Sigmoid colon (tissue), 7 donors: Measurements from ENCODE around the gene ENKUR. TPM values are rescaled to one million over a fixed set of nuclear protein-coding genes. Genes with fewer than 3 reads are reported as not detected.

Experiments used
- DNase-seq: peaks from one replicate; pipeline ENCODE4 v3.0.0-alpha.2; 2019
- H3K27ac ChIP-seq, 4 donors: fragments of 200-600 bp; sonication (generic); one replicate each; pipeline ENCODE4 v1.5.1; 2016 to 2019; ENCODE audit warnings: mild to moderate bottlenecking in 1 of 4
- H3K27me3 ChIP-seq, 3 donors: fragments of 200-600 bp; sonication (generic); one replicate each; pipeline ENCODE4 v1.5.1; 2019; ENCODE audit warnings: mild to moderate bottlenecking in 1 of 3
- H3K36me3 ChIP-seq, 4 donors: fragments of 200-600 bp; sonication (generic); one replicate each; pipeline ENCODE4 v1.5.1; 2016 to 2019
- H3K4me1 ChIP-seq, 4 donors: fragments of 200-600 bp; sonication (generic); one replicate each; pipeline ENCODE4 v1.5.1; 2017 to 2019
- H3K4me3 ChIP-seq, 4 donors: fragments of 200-600 bp; sonication (generic); one replicate each; pipeline ENCODE4 v1.5.1; 2017 to 2019; ENCODE audit warnings: mild to moderate bottlenecking in 2 of 4, moderate library complexity in 1 of 4
- H3K9me3 ChIP-seq, 4 donors: fragments of 200-600 bp in 3 of 4; sonication (generic) in 3 of 4; one replicate each; pipeline versions ENCODE4 v1.5.1 to v1.6.1; 2013 to 2019
- EP300 ChIP-seq, 4 donors: sonication (generic); formaldehyde crosslinking; IDR thresholded peaks; one replicate each; pipeline ENCODE4 v1.6.1; 2017; ENCODE audit warnings: antibody characterized with exemption in 4 of 4
- POLR2A ChIP-seq, 2 donors: fragments of 450-650 bp; IDR thresholded peaks; one replicate each; pipeline ENCODE4 v1.6.1; 2016; ENCODE audit warnings: antibody characterized with exemption in 2 of 2, mild to moderate bottlenecking in 2 of 2, moderate library complexity in 2 of 2
- POLR2AphosphoS5 ChIP-seq, 4 donors: sonication (generic); formaldehyde crosslinking; IDR thresholded peaks; one replicate each; pipeline ENCODE4 v1.6.1; 2017; ENCODE audit warnings: antibody characterized with exemption in 4 of 4
- WGBS, 2 donors: extraction: QIAGEN DNeasy Blood & Tissue Kit; methylation state at CpG; one replicate each; pipeline ENCODE4 v1.1.7; 2013; 5-methylcytosine and 5-hydroxymethylcytosine counted together
- intact Hi-C: fragments of 100-400 bp; cut with DNase I; formaldehyde crosslinking; loops from one replicate; pipeline ENCODE4 v1.15.1; 2023
- polyA plus RNA-seq, 3 donors: library from polyadenylated mRNA; stranded (reverse); fragments of 200-250 nt; gene quantifications; one replicate each; pipeline ENCODE4 v1.2.3, GENCODE V29; 2013
- total RNA-seq, 4 donors: library from RNA; depleted of rRNA; stranded (reverse); fragments of >200 nt; gene quantifications; one replicate each; pipeline ENCODE4 v1.1.0, GENCODE V29; 2016
- TF ChIP-seq, protein P1 (sequence below), 4 experiments: fragments of 450-650 bp in 3 of 4; fragments of 200-600 bp in 1 of 4; IDR thresholded peaks; one replicate each; pipeline ENCODE4 v1.5.1; 2016 to 2019; ENCODE audit warnings: antibody characterized with exemption in 4 of 4, mild to moderate bottlenecking in 3 of 4, moderate library complexity in 2 of 4
- donor health status: healthy with polysubstance abuse.
- donor health status: Bipolar disorder and iron deficiency.
- donor health status: healthy.

The ENKUR gene
- total and polyA plus RNA-seq, 7 donors, result under 0.01 to 0.60 TPM; not detected in 5

- no peaks in the 10 kb centered on the region for H3K36me3 ChIP-seq
- peaks cover 0 to 9% (median 0%) of the 10 kb centered on the region in 4 donors for H3K4me1 ChIP-seq
- TF ChIP-seq, protein P1, sequence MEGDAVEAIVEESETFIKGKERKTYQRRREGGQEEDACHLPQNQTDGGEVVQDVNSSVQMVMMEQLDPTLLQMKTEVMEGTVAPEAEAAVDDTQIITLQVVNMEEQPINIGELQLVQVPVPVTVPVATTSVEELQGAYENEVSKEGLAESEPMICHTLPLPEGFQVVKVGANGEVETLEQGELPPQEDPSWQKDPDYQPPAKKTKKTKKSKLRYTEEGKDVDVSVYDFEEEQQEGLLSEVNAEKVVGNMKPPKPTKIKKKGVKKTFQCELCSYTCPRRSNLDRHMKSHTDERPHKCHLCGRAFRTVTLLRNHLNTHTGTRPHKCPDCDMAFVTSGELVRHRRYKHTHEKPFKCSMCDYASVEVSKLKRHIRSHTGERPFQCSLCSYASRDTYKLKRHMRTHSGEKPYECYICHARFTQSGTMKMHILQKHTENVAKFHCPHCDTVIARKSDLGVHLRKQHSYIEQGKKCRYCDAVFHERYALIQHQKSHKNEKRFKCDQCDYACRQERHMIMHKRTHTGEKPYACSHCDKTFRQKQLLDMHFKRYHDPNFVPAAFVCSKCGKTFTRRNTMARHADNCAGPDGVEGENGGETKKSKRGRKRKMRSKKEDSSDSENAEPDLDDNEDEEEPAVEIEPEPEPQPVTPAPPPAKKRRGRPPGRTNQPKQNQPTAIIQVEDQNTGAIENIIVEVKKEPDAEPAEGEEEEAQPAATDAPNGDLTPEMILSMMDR (IDR thresholded peaks at IDR 0.05), result no peak
- TF ChIP-seq EP300 (IDR thresholded peaks at IDR 0.05) (no peak), POLR2A (IDR thresholded peaks at IDR 0.05) (no peak), POLR2AphosphoS5 (IDR thresholded peaks at IDR 0.05) (no peak)
- no peak for DNase-seq
- intact Hi-C loops, result no loop called here
- H3K4me3 ChIP-seq, result no peak overlapping the region
- WGBS, 2 donors, result 62 to 66% methylated on average over 2 of the region's 2 CpGs
- H3K9me3 ChIP-seq, result no peaks in the 10 kb centered on the region
- no peak overlapping the region for H3K27ac ChIP-seq
- no peaks in the 10 kb centered on the region for H3K27me3 ChIP-seq
Observed at GRCh38 chr10:25047088-25047487, 31.1 kb upstream of the ENKUR start.

GRCh38 chr10:25046641-25047040 lies 30.7 kb upstream of the ENKUR start:
- WGBS, 2 donors, result 86 to 88% methylated on average over 1 of the region's 1 CpG
- peaks cover 0 to 9% (median 0%) of the 10 kb centered on the region in 4 donors for H3K4me1 ChIP-seq
- TF ChIP-seq POLR2AphosphoS5 (IDR thresholded peaks at IDR 0.05) (no peak), POLR2A (IDR thresholded peaks at IDR 0.05) (no peak), EP300 (IDR thresholded peaks at IDR 0.05) (no peak)
- TF ChIP-seq, protein P1 (IDR thresholded peaks at IDR 0.05), result no peak
- no peaks in the 10 kb centered on the region for H3K36me3 ChIP-seq
- H3K27me3 ChIP-seq, result no peaks in the 10 kb centered on the region
- H3K4me3 ChIP-seq, result no peak overlapping the region
- no peaks in the 10 kb centered on the region for H3K9me3 ChIP-seq
- no peak overlapping the region for H3K27ac ChIP-seq
- intact Hi-C loops, result no loop called here
- DNase-seq, result no peak

GRCh38 chr10:25039531-25039930 lies 23.6 kb upstream of the ENKUR start:
- H3K36me3 ChIP-seq, result no peaks in the 10 kb centered on the region
- no peaks in the 10 kb centered on the region for H3K9me3 ChIP-seq
- TF ChIP-seq, protein P1 (IDR thresholded peaks at IDR 0.05), result no peak
- no peaks in the 10 kb centered on the region for H3K4me1 ChIP-seq
- no peaks in the 10 kb centered on the region for H3K27me3 ChIP-seq
- DNase-seq, result no peak
- H3K27ac ChIP-seq, result no peak overlapping the region
- no peak overlapping the region for H3K4me3 ChIP-seq
- intact Hi-C loops, result no loop called here

GRCh38 chr10:25038325-25038724 lies 22.4 kb upstream of the ENKUR start:
- Histone ChIP-seq H3K4me3 (no peak overlapping the region), H3K4me1 (no peaks in the 10 kb centered on the region), H3K36me3 (no peaks in the 10 kb centered on the region), H3K27me3 (no peaks in the 10 kb centered on the region), H3K27ac (no peak overlapping the region), H3K9me3 (no peaks in the 10 kb centered on the region)
- WGBS, 2 donors, result 7 to 50% methylated on average over 2 of the region's 2 CpGs
- intact Hi-C loops, result no loop called here
- no peak for DNase-seq
- no peak for TF ChIP-seq EP300 (IDR thresholded peaks at IDR 0.05)
- no peak for TF ChIP-seq POLR2A (IDR thresholded peaks at IDR 0.05)
- TF ChIP-seq POLR2AphosphoS5 (IDR thresholded peaks at IDR 0.05), result no peak
- TF ChIP-seq, protein P1 (IDR thresholded peaks at IDR 0.05), result no peak

DNA sequence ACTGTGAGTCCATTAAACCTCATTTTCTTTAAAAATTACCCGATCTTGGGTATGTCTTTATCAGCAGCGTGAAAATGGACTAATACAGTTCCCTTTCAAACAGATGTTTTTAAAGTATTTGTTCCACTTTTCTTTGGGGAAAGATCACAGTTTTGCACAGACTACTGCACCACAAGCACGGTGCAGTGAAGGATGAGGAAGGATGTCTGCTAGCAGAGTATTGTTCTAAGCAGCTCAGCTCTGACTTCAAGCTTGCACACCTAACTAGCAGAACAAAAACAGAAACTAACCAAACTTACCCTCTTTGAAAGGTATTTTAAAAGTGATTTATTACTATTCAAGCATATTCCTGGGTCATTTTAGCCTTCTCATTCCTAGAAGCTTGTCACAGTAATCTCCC lies 20.4 kb upstream of the ENKUR start:
- H3K27me3 ChIP-seq, result no peaks in the 10 kb centered on the region
- no peak for DNase-seq
- TF ChIP-seq EP300 (IDR thresholded peaks at IDR 0.05) (no peak), POLR2AphosphoS5 (IDR thresholded peaks at IDR 0.05) (no peak), POLR2A (IDR thresholded peaks at IDR 0.05) (no peak)
- TF ChIP-seq, protein P1 (IDR thresholded peaks at IDR 0.05), result no peak
- no peaks in the 10 kb centered on the region for H3K9me3 ChIP-seq
- H3K27ac ChIP-seq, result no peak overlapping the region
- intact Hi-C loops, result no loop called here
- no peak overlapping the region for H3K4me3 ChIP-seq
- H3K4me1 ChIP-seq, result no peaks in the 10 kb centered on the region
- WGBS, 2 donors, result 34 to 91% methylated on average over 3 of the region's 3 CpGs
- H3K36me3 ChIP-seq, result no peaks in the 10 kb centered on the region
